Suppressor macrophage (primary cell): ENCODE results near the gene ASTN1.

Experiments used
- DNase-seq, 4 experiments: peaks; one replicate each; pipeline ENCODE4 v3.0.0-alpha.2; 2020 to 2022

ASTN1 gene

DNA sequence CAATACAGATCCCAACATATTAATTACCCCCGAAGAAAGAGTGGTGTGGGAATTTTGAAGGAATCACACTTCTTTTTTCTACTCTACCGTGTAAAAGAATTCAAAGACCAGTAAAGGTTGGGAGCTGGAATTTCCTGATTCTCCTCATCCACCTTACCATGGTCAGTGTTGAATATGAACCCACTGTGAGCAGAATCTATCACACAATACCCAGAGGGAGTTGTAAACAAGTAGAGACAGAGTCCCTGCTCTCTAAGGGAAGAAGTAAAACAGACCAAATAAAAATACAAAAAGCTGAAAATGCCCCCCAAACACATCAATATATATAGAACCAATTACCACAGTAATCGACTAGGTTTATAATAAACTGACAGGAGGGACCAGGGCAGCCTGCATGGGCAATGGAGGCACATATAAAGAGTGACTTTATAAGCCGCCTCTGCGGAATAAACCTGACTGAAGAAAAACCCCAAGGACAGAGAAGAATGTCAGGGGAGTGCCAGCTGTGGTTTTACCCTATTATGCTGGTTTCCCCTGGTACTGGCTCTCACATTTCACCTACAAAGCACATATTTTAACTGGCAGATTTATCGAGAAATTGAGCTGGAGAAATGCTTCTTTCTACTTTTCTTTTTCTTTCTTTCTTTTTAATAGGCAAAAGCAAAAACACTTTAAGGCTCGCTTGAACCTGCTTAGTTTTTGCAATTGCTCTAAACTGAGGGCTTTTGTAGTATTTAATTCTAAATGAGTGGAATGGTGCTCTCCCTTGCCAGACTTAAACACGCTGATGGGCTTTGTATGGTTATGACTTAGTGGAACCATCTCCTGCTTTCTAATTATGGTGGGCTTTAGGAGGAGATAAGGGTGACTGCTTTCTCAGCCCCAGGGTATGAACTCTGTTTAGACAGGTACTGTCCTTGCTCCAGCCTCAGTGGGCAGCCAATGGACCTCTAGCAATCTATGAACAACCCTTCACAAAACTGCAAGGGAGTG lies 244.8 kb downstream of the ASTN1 start:
- DNase-seq = no peak

DNA sequence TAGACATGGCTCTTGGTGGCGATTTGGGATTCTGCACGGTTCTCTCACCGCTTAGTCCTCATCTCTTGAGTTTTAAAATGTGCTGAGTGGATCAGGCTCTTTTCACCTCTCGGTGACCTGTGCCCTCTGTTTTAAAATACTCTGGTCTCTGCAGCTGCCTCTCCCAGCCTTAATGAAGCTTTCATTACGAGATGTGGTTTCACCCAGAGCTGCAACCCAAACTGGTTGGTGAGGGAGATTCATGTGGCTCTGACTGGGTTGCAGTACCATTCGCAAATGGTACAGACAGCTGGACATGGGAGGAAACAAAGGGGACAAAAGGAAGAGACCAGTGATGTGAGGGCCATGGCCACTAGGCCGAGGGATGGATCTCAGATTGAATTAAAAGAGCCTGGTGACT lies 258.9 kb downstream of the ASTN1 start:
- no peak for DNase-seq

DNA sequence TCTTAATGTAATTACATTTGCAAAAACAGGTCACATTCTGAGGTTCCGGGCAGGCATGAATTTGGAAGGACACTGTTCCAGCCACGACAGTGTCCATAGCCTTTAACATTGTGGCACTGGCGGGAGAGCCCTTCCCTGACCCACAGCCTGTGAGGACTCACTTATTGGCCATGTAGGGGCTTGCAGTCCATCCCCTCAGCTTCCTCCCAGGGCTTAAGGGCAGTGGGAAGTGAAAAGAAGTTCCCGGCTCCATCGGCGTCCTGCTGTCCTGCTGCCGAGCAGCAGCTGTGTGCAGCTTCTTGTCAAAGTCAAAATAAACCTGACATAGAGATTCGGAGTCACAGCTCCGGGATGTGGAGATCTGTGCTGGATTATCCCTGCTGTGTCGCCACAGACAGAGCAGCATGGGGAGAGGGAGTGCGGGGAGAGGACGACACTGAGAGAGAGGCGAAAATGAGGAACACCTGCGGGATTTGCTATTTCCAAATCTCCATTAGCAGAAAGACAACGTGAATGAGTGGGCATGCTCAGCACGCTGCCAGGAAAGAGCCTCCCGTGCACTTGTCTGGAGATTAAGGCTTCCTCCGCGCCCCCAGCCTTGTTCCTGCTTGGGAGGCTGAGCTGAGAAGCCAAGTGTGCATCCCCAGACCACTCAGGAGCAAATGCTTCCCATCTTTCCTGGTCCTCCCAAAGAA lies 260.3 kb downstream of the ASTN1 start:
- DNase-seq = no peak

DNA sequence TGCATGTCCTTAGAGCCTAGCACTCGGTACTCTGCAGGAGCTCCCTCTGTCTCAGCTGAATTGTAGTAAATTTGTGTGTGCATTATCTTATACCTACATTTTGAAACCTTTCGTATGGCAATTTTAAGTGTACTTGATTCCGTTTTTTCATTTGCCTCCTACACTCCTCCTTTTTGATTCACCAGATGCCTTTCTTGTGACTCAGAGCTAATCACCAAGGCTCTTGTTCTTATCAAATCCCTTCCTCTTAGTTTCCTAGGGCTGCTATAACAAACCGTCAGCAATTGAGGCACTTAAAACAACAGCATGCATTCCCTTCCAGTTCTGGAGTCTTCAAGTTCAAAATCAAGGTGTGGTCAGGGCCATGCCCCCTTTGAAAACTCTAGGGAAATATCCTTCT lies 261.0 kb downstream of the ASTN1 start:
- DNase-seq = no peak

DNA sequence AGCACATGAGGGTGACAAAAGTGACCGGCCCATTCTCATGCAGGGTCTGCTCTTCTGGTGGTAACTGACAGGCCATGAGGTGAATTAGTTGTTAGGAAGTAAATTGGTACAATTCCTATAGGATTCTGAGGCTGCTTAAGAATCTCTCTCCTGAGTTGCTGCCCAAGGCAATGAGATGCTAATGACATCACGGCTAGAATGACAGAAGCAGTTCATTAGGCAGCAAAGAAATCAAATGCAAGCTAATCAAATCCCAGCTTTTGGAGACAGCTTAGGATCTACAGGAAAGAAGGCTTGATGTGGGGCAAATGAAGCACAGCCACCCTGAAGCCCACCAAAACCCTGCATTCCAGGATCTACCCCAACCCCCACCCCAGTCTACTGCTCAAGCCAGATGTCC lies 265.2 kb downstream of the ASTN1 start:
- DNase-seq = no peak

DNA sequence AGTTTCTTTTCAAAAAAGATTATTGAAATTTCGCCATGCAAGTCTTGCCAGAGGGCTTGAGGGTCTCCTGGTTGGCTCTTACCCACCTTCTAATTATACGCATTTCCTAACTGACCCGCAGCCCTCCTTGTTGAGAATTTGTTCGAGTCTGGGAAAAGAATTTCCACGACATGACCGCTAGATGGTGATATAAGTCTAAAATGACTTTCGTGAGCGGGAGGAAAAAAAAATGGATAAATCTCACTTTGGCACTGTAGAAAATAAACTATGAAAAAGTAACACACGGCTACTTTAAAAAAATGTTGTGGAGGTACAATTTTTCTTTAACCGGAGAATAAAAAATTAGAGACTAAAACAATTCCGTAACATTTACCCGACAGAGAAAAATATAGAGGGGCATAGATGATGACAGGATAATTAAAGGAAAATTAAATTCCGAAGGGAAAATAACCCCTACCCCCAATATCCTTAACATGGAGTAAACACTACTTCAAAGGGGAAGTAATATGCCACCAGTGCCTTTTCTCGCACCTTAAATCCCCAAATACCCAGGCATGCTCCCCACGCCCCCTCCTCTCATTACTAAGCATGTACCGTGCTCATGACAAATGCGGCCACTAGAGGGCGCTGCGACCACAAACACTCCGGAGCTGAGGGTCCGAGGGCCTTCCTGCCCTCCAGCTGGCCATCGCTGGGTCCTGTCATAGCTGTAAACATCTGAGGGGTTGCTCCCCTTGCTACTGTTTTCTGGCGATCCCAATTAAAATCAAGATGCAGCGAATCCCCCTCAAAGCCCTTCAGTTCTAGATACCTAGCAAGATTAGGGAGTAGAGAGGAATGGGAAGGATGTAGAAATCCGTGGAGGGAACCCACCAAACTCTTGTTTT lies 266.9 kb downstream of the ASTN1 start:
- peak; percentile 40 to 68 (median 62) for DNase-seq

DNA sequence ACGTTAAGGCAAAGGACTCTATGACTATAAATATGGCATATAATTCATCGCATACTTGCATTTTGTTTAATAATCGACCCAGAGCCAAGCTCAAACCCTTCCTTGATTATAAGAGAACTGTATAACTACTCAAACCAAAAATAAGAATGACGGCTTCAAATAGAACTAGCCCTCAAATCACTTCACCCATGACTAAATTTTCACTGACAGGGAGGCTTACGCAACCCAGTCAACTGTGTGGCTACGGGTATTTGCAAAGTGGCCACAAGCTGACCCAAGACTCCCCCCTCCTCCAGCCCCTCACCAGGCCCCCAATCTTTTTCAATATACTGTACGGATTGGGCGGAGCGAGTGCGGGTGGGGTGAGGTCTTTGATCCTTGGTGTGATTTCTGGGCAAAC lies 268.3 kb downstream of the ASTN1 start:
- no peak for DNase-seq

DNA sequence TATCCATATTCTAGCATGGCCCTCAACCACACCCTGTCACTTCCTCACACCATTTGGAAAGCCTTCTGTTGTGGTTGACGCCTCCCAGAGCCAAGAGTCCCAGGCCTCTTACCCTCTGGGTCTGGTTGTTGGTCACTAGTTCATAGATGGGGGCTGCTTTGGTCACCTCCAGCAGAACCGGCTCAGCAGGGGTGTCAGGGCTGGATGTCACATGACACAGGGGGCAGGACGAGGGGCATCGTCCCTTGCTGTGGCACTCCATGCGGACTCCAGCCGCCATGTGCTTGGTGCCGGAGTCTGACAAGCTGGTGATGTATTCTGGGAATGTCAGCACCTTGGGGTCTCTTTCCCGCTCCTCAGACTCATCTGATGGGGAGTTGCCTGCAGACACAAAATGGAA lies 270.1 kb downstream of the ASTN1 start:
- no peak for DNase-seq

DNA sequence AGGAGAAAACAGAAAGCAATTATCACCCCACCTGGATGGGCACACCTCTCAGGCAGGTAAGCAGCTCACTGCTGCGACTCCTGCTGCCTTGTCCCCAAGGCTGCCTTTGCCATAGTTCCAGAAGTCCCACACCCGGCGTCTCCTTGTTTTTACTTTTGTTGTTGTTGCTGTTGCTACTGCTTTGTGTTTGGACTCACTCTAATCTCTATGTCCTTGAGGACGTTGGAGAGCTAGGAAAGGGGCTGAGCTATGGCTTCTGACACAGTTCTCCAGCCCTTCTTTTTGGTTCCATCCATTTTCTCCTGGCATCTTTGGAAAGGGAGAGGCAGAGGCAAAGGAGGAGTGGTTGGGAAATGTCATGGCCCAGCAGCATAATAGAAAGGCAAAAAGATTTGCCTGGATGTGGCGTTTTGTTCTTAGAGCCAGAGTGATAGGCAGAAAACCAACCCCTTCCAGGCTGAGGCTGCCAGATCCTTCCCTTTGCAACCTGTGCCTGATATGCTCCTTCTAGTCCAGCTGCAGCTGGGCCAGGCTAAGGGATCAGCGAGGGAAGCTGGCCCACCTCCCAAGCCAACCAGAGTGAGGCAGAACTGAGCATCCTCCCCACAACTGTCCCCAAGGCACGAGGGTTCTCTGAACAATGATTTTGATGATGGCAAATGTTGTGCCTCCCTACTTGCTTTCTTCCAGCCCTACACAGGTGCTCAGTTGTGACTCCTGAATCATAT lies 270.7 kb downstream of the ASTN1 start:
- no peak for DNase-seq

DNA sequence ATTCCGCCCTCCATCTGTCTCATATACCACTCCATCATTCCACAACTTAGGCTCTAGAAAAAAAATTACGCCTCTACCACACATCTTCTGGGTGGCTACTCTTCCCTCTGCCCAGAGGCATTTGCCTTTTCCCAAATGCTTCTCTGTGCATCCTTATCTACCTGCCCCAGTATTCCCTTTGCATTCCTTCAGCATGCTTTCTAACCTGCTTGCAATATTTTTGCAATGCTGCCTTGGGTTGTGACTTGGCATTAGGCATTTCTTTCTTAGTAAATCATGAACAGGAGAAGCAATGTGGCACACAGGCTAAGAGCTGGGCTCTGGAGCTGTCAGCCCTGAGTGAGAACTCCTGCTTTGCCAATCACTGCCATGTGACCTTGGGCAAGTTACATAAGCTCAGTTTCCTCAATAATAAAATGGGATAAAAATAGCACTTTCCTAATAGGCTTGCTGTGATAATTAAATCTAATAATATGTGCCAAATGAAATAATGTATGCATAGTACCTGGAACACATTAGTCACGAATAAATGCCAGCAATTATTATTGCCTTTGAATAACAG lies 276.0 kb downstream of the ASTN1 start:
- DNase-seq = no peak

DNA sequence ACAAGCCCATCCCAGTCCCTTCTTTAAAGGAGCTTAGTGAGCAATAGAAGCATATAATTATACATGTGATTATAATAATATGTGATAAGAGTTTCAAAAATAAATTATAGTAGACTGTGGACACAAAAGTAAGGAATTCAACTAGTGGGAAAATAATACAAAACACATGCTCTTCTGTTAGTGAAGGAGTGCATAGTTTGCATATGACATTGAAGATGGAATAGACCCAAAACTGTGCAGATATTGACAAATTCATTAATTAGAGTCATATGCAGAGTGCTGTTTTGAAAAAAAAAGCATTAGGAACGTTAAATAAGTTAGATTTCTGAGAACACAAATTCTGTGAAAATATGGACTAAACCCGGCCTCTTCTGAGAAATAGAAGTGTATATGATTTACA lies 278.8 kb downstream of the ASTN1 start:
- no peak for DNase-seq

DNA sequence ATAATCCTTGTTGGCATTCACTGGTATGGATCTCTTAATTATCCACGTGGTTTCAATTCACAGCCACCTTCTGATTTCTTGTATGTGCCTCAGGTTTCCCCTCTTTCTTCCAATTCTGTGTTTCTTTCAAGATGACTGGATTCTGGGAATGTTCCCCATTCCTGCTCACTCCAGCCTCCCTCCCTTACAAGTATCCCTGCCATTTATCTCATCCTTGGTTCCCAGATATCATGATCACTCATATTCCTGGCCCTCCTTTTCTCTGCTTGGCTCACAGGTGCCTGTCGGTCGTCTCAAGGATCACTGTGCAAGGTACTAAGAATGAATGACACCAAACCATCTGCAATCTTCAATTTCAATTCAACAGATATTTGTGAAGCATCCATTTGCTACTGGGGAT lies 279.2 kb downstream of the ASTN1 start:
- no peak for DNase-seq

DNA sequence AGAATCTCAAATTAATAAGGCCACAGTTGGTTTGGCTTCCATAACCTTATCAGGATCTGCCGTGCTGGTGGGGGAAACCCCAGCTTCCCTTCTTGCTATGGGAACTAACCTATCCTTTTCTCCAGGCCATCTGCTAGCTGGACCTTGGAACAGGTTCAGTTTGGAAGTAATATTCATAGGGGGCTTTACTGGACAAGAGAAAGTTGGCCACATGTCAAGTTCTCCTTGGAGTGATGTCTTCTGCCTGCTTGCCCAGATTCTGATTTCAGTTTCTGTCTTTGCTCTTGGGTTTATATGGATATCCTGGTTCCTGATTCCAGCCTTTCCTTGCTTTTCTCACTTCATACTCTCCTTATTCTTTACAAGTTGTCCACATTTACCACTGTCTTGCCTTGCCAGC lies 279.6 kb downstream of the ASTN1 start:
- no peak for DNase-seq

DNA sequence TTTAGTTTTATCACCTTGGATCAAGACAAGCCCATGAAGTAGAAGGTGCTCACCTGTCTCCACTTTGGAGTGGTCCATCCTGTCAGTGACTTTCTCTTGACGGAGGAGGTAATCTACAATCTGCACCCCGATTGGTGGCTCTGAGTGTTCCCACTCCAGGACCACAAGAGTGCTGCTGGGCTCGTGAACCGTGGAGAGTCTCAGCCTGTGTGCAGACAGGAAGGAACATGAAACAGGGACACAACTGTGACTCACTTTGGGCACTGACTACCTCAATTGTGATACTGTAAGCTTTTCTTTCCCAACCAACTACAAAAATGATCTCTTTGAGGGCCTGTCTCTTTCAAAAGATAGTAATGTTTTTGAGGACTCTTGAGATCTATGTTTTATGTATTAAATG lies 280.2 kb downstream of the ASTN1 start:
- DNase-seq = no peak

DNA sequence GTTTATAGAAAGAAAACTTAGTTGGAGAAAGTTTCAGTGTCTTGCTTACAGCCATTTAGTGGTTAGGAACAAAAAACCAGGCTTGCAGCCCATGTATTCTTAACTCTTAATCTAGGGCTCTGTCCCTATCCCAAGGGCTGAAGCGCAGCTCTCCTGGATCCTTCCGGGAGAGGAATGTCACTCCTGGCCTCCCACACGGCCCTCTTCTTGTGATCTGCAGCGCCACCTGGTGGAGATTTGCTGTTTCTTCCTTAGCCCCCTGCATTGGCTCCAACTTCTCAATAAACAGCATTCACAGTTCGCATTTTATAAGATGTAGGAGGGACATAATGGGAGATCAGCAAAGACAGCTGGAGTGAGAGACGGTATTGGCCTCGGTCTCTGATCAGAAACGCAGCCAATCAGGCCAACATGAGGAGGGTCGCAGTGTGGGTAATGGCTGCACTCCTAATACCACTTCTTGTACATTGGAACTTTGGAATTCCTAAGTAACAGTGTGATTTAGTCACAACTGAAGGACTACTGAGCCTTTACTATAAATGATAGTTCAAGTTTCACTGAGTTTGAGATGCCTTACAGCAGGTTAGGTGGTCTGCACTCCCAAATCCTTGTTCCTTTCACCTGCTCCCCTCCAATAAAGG lies 283.4 kb downstream of the ASTN1 start:
- peak; percentile 71 to 85 (median 79) for DNase-seq

DNA sequence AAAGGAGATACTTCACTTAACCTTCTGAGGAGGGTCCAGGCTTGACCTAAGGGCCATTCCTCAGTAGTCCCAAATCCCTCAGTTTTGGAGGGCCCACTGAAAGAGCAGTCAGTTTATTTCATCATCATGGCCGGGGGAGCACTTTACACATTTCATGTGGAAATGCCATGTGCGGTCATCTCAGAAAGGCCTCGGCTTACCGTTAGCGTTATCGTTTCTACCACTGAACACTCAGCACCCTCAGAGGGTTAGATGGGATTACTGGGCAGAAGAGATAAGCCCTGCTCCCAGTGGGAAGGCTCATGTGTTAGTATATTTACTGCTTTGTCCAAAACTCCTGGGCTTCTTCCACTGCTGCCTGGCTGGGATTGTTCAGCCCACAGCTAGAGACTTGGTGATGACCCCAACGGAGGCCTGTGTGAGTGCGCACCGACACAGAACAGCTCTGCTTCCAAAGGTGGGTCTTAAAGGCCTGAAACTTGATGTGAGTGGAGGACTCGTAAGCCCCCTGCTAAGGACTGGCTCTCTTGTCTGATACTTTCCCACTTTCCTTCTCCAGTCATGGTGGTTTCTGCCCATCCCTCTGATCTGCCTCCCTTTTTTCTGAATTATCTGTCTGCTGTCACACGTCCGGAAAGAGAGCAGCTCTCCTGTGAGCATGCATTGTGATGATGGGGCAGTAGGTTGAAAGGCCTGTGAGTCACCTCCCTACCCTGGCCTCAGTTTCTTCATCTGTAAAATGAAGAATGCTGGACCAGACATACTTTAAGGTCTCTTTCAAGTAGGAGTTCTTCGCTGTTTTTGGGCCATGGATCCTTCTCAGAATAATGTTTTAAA lies 284.5 kb downstream of the ASTN1 start:
- DNase-seq = no peak

DNA sequence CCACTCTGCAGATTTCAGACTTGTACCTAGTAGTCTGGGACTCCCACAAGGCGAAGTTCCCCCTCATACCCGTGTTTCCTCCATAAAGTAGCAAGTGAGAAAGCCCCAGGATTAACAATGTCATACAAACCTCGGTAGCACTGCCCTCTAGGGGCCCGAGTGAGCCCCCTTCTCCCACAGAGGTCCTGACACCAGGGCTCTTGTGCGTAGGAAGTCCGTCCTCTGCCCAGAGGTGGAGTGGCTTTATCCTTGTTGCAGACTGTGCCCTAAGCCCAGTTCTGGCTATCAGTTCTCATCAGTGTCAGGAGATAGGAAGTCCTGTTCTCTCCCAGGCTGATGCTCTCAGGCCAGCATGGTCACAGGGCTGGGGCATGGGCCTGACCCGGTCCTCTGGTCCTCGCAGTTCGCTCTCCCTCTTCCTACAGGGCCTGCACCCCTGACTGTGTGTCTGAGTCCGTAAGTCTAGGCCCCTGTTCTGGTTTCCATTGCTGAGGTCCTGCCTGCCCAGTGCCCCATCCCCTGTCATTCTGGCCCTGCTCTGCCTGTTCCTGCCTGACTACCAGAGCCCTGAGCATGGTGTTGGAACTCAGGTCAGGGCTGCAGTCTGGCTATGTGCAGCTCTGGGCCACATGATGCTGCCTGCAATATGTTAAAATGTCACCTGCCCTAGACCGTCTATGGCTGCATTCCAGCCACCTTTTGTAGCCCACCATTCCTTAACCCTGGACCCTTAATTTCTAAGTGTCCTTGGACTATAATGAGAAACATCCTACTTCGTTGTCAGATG lies 285.6 kb downstream of the ASTN1 start:
- no peak for DNase-seq

DNA sequence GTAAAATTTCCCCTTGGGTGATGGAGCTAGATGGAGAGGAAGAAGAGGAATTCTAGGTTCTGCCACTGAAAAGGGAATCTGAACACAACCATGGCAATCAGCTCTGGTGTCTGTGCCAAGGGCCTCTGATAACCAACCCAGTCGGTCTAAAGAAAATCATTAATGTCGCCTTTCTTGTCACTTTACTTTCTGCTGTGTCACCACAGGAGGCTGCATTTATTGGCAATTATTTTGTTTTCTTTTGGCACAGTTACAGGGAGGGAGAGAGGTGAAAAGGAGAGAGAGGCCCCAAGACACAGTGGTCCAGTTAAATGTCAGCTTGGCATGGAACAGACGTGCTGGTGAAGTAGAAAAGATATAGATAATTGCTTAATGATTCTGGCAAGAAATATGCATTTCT lies 287.0 kb downstream of the ASTN1 start:
- no peak for DNase-seq

DNA sequence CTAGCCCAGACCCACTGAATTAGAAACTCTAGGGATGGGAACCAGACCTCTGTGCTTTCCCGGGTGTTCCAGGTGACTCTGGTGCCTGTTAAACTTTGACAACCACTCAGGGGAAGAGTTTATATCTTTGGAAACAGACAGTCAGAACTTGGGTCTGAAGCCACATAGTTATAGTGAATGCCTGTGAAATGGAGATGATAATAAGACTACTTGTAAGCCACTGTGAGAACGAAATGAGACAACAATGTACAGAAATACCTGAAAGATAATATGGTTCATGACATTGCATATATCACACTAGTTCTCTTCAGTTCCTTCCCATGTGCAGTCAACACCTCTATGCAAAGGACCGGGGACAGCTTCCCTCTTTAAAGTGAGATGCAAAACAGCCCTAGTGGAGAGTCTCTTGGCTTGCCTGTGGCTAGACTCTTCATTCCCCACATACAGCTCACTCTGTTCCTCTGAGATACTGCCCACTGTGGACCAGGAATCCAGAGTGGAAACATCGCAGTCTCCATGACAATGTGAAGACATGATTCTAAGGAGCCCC lies 287.5 kb downstream of the ASTN1 start:
- no peak for DNase-seq
